Measurements from ENCODE around the gene PCDHA12. TPM values are rescaled to one million over a fixed set of nuclear protein-coding genes. Genes with fewer than 3 reads are reported as not detected.
A peak's percentile ranks its signal among the peaks of the same experiment; 100 is the strongest.

The PCDHA12 gene
- total RNA-seq, 1 donor from 2014 or later: 8.8 TPM

DNA sequence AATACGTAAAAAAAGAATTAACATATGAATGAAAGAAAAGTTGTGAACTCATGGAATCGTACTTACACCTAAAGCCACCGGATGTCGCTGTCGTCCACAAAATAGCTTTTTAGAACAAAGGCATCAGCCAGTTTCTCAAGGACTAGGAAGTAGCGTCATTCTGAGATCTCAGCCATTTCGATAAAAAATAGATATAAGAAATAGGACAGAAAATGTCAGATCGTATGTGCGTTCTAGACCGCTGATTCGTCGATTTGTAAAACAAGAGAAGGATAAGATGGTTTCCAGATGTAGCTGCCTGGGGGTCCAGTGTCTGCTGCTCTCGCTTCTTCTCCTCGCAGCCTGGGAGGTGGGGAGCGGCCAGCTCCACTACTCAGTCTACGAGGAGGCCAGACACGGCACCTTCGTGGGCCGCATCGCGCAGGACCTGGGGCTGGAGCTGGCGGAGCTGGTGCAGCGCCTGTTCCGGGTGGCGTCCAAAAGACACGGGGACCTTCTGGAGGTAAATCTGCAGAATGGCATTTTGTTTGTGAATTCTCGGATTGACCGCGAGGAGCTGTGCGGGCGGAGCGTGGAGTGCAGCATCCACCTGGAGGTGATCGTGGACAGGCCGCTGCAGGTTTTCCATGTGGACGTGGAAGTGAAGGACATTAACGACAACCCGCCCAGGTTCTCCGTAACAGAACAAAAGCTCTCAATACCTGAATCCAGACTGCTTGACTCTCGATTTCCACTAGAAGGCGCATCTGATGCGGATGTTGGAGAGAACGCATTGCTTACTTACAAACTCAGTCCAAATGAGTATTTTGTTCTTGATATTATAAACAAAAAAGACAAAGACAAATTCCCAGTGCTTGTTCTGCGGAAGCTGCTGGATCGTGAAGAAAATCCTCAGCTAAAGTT lies 19.1 kb upstream of the PCDHA12 start, which contains the start of gene PCDHA10:
TSS of gene PCDHA10 (plus strand) at position 126 of the 903 bp plus-strand sequence. CDS start at position 278, 152 bp downstream.
- Histone ChIP-seq H3K9me3 (no peaks in the 10 kb centered on the region), H3K36me3 (no peaks in the 10 kb centered on the region), H3K4me1 (no peaks in the 10 kb centered on the region), H3K4me3 (peak within 1 kb of the TSS; percentile 34), H3K27ac (no peak within 1 kb of the TSS), H3K27me3 (peaks cover 22% of the 10 kb centered on the region)
- TF ChIP-seq, protein P1, sequence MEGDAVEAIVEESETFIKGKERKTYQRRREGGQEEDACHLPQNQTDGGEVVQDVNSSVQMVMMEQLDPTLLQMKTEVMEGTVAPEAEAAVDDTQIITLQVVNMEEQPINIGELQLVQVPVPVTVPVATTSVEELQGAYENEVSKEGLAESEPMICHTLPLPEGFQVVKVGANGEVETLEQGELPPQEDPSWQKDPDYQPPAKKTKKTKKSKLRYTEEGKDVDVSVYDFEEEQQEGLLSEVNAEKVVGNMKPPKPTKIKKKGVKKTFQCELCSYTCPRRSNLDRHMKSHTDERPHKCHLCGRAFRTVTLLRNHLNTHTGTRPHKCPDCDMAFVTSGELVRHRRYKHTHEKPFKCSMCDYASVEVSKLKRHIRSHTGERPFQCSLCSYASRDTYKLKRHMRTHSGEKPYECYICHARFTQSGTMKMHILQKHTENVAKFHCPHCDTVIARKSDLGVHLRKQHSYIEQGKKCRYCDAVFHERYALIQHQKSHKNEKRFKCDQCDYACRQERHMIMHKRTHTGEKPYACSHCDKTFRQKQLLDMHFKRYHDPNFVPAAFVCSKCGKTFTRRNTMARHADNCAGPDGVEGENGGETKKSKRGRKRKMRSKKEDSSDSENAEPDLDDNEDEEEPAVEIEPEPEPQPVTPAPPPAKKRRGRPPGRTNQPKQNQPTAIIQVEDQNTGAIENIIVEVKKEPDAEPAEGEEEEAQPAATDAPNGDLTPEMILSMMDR (IDR thresholded peaks at IDR 0.05): peak; percentile 31
- DNase-seq: no peak
- intact Hi-C loops (cut with DNase I): no loop called here
- ATAC-seq: no peak

DNA sequence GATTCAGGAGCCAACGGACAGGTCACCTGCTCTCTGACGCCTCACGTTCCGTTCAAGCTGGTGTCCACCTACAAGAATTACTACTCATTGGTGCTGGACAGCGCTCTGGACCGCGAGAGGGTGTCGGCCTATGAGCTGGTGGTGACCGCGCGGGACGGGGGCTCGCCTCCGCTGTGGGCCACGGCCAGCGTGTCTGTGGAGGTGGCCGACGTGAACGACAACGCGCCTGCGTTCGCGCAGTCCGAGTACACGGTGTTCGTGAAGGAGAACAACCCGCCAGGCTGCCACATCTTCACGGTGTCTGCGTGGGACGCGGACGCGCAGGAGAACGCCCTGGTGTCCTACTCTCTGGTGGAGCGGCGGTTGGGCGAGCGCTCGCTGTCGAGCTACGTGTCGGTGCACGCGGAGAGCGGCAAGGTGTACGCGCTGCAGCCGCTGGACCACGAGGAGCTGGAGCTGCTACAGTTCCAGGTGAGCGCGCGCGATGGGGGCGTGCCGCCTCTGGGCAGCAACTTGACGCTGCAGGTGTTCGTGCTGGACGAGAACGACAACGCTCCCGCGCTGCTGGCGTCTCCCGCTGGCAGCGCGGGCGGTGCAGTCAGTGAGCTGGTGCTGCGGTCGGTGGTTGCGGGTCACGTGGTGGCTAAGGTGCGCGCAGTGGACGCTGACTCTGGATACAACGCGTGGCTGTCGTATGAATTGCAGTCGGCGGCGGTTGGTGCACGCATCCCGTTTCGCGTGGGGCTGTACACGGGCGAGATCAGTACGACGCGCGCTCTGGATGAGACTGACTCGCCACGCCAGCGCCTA lies 17.7 kb upstream of the PCDHA12 start:
- Histone ChIP-seq H3K9me3 (no peaks in the 10 kb centered on the region), H3K4me3 (no peak overlapping the region), H3K36me3 (no peaks in the 10 kb centered on the region), H3K27me3 (peaks cover 22% of the 10 kb centered on the region), H3K27ac (no peak overlapping the region), H3K4me1 (no peaks in the 10 kb centered on the region)
- no peak for DNase-seq
- no peak for ATAC-seq
- intact Hi-C loops (cut with DNase I): no loop called here
- TF ChIP-seq, protein P1 (IDR thresholded peaks at IDR 0.05): no peak

DNA sequence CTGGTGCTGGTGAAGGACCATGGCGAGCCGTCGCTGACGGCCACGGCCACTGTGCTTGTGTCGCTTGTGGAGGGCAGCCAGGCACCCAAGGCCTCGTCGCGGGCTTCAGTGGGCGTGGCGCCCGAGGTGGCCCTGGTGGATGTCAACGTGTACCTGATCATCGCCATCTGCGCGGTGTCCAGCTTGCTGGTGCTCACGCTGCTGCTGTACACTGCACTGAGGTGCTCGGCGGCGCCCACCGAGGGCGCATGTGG lies 17.2 kb upstream of the PCDHA12 start:
- H3K4me3 ChIP-seq: no peak overlapping the region
- H3K9me3 ChIP-seq: no peaks in the 10 kb centered on the region

DNA sequence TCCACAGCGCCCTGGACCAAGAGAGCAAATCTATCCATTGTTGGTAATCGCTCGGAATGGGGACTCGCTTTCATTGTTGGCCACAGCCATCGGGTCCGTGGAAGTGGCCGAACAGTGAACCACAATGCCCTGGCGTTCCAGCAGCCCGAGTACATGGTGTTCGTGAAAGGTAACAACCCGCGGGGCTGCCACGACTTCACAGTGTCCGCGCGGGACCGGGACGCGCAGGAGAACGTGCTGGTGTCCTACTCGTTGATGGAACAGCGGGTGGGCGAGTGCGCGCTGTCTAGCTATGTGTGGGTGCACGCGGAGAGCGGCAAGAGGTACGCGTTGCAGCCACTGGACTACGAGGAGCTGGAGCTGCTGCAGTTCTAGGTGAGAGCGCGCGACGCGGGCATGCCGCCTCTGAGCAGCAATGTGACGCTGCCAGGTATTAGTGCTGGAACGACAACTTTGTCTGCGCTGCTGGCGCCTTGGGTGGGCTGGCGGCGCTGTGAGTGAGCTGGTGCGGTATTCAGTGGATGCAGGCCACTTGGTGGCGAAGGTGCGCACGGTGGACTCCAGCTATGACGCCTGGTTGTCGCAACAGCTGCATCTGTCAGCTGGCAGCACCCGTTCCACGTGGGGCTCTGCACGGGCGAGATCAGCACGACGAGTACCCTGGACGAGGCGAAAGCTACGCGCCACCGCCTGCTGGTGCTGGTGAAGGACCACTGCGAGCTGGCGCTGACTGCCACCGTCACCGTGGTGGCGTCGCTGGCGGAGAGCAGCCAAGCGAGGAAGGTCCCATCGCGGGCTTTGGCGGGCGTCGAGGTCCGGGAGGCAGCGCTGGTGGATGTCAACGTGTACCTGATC lies 12.4 kb upstream of the PCDHA12 start:
- intact Hi-C loops (cut with DNase I): no loop called here
- DNase-seq: no peak

More for the DNA sequence above, 17.2 kb upstream of the PCDHA12 start:
- intact Hi-C loops (cut with DNase I): no loop called here
- no peaks in the 10 kb centered on the region for H3K36me3 ChIP-seq
- DNase-seq: no peak
- TF ChIP-seq, protein P1 (IDR thresholded peaks at IDR 0.05): no peak
- H3K27me3 ChIP-seq: peaks cover 22% of the 10 kb centered on the region
- no peaks in the 10 kb centered on the region for H3K4me1 ChIP-seq
- ATAC-seq: no peak
- H3K27ac ChIP-seq: no peak overlapping the region

More for the DNA sequence above, 12.4 kb upstream of the PCDHA12 start:
- TF ChIP-seq, protein P1 (IDR thresholded peaks at IDR 0.05): no peak
- no peak overlapping the region for H3K4me3 ChIP-seq
- no peaks in the 10 kb centered on the region for H3K4me1 ChIP-seq
- H3K27me3 ChIP-seq: peaks cover 15% of the 10 kb centered on the region
- ATAC-seq: peak; percentile 19
- no peaks in the 10 kb centered on the region for H3K36me3 ChIP-seq
- no peak overlapping the region for H3K27ac ChIP-seq
- no peaks in the 10 kb centered on the region for H3K9me3 ChIP-seq

Measured in upper lobe of right lung (tissue), 1 donor.